Astrocyte of the cerebellum (primary cell): Measurements from ENCODE around the gene SPATA6.

ENCODE experiments used
- DNase-seq: peaks from one replicate; pipeline ENCODE4 v3.0.0-alpha.2; 2011; ENCODE audit warnings: low read depth
- H3K4me3 ChIP-seq: 2 replicates; pipeline ENCODE4 v1.5.1; 2011; ENCODE audit warnings: mild to moderate bottlenecking, low read depth, low read length, moderate library complexity
- CTCF ChIP-seq: IDR thresholded peaks from 2 replicates; pipeline ENCODE4 v1.5.1; 2012; ENCODE audit warnings: low read length, low read depth, moderate library complexity, mild to moderate bottlenecking; ENCODE audit errors: missing control alignments
- in situ Hi-C: cut with HindIII; loops from 2 replicates; pipeline ENCODE4 v1.10.0; 2017; ENCODE audit warnings: low sequenced_read_pairs

The SPATA6 gene

GRCh38 chr1:48402599-48402998 is 69.4 kb downstream of the SPATA6 start:
- in situ Hi-C loops = no loop called here

GRCh38 chr1:48396208-48396607 is 75.8 kb downstream of the SPATA6 start:
- no peak for DNase-seq
- in situ Hi-C loops = no loop called here
- H3K4me3 ChIP-seq = no peak overlapping the region
- no peak for TF ChIP-seq CTCF

More at GRCh38 chr1:48402599-48402998, 69.4 kb downstream of the SPATA6 start:
- H3K4me3 ChIP-seq = no peak overlapping the region
- TF ChIP-seq CTCF = no peak
- DNase-seq = no peak

- H3K4me3 ChIP-seq = no peak overlapping the region
- no peak for TF ChIP-seq CTCF
- in situ Hi-C loops = no loop called here
- DNase-seq = no peak
Observed at GRCh38 chr1:48391926-48392325, 80.1 kb downstream of the SPATA6 start.

GRCh38 chr1:48387409-48387808 is 84.6 kb downstream of the SPATA6 start:
- no peak overlapping the region for H3K4me3 ChIP-seq
- TF ChIP-seq CTCF = no peak
- in situ Hi-C loops = no loop called here
- DNase-seq = no peak

- H3K4me3 ChIP-seq = no peak overlapping the region
- no peak for DNase-seq
- TF ChIP-seq CTCF = no peak
- in situ Hi-C loops = no loop called here
Observed at GRCh38 chr1:48374785-48375184, 97.2 kb downstream of the SPATA6 start.

DNA sequence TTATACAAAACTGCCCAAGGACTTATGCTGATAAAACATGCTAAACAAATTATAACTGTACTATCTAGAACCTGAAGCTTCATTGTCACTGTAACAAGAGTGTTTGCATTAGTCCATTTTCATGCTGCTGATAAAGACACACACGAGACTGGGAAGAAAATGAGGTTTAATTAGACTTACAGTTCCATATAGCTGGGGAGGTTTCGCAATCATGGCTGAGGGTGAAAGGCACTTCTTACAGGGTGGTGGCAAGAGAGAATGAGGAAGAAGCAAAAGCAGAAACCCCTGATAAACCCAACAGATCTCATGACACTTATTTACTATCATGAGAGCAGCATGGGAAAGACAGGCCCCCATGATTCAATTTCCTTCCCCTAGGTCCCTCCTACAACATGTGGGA is 100.4 kb downstream of the SPATA6 start:
- H3K4me3 ChIP-seq = no peak overlapping the region
- DNase-seq = no peak
- TF ChIP-seq CTCF = no peak
- in situ Hi-C loops = no loop called here

GRCh38 chr1:48362901-48363300 is 109.1 kb downstream of the SPATA6 start:
- DNase-seq = no peak
- in situ Hi-C loops = no loop called here
- no peak for TF ChIP-seq CTCF
- no peak overlapping the region for H3K4me3 ChIP-seq
